Hepatocyte (in vitro differentiated cells): ENCODE results near the gene SALL1.

ENCODE experiments used
- EZH2phosphoT487 ChIP-seq: fragments of 200-600 bp; sonication (generic); IDR thresholded peaks from one replicate; pipeline ENCODE4 v1.6.1; 2018; ENCODE audit warnings: antibody characterized with exemption, mild to moderate bottlenecking, low read depth, moderate library complexity; ENCODE audit not compliant: unreplicated experiment, severe bottlenecking
- TF ChIP-seq, protein P1 (sequence below): fragments of 200-600 bp; sonication (generic); IDR thresholded peaks from 2 replicates; pipeline ENCODE4 v1.5.1; 2016; ENCODE audit warnings: antibody characterized with exemption, mild to moderate bottlenecking; ENCODE audit not compliant: poor library complexity

DNA sequence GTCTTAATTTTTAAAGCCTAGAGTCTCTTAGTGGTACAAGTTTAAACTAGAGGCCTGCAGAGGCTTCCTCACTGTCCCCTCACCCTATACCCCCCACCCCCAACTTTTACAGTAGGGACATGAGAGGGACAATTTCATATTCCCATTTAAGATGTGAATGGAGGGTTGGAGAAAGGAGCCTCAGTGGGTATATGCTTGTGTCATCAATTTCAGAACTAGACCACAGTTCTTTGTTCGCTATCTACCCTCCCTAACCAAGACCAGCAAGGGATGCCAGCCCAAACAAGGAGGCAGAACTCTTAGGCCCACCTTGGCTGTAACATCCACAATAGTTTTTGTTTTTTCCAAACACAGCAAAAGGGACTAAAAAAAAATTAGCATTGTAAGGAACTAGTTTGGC, 14.0 kb upstream of the SALL1 start:
- TF ChIP-seq, protein P1, sequence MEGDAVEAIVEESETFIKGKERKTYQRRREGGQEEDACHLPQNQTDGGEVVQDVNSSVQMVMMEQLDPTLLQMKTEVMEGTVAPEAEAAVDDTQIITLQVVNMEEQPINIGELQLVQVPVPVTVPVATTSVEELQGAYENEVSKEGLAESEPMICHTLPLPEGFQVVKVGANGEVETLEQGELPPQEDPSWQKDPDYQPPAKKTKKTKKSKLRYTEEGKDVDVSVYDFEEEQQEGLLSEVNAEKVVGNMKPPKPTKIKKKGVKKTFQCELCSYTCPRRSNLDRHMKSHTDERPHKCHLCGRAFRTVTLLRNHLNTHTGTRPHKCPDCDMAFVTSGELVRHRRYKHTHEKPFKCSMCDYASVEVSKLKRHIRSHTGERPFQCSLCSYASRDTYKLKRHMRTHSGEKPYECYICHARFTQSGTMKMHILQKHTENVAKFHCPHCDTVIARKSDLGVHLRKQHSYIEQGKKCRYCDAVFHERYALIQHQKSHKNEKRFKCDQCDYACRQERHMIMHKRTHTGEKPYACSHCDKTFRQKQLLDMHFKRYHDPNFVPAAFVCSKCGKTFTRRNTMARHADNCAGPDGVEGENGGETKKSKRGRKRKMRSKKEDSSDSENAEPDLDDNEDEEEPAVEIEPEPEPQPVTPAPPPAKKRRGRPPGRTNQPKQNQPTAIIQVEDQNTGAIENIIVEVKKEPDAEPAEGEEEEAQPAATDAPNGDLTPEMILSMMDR = no peak
- TF ChIP-seq EZH2phosphoT487 = no peak
